Measurements from ENCODE around the gene CRB1. TPM values are rescaled to one million over a fixed set of nuclear protein-coding genes. Genes with fewer than 3 reads are reported as not detected.
"Not testable (repeated sequence)": the region's sequence is repeated elsewhere in the genome, so short reads cannot be mapped to it uniquely, and the experiment has no call there.

CRB1 gene
- total and polyA plus RNA-seq, 2 of the 8 experiments (the other 6 are each of a cell fraction or from before 2014, with no cell fraction given) = 0.03 TPM; not detected in 1

DNA sequence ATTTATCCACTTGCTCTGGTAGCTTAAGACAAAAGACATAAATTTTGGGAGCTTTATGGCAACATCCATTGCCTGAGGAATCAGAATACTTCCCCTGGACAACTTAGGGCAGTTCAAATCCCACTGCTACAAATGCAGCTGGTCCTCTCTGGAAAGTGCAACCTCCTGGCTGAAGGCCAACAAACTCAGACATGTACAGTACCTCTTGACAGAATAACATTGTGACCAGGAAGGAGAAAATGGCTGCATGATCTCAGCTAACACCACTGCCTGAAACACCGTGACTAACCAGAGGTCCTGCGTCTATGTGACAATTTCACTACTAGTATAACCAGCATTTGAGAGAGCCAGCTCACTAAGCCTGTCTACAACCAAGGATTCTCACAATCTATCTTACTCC is 218.9 kb downstream of the CRB1 start (continued):
- TF ChIP-seq, protein P1, sequence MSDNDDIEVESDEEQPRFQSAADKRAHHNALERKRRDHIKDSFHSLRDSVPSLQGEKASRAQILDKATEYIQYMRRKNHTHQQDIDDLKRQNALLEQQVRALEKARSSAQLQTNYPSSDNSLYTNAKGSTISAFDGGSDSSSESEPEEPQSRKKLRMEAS (IDR thresholded peaks at IDR 0.05) = no peak
- TF ChIP-seq SRF (IDR thresholded peaks at IDR 0.05; ENCODE audit: low read depth, low read length) = no peak

DNA sequence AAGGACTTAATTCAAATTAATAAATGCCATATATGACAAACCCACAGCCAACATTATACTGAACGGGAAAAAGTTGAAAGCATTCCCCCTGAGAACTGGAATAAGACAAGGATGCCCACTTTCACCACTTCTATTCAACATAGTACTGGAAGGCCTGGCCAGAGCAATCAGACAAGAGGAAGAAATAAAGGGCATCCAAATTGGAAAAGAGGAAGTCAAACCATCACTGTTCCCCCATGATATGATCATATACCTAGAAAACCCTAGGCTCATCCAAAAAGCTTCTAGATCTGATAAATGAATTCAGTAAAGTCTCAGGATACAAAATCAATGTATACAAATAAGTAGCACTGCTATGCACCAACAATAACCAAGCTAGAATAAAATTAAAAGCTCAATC is 223.5 kb downstream of the CRB1 start:
- H2BK20ac ChIP-seq (ENCODE audit: low read length); H3K4me1 ChIP-seq (replicated peaks in 1 of 4; ENCODE audit: control insufficient read depth in 3 of 4, insufficient read depth in 4 of 4, low read length in 3 of 4); H3K9me3 ChIP-seq (ENCODE audit: insufficient read depth in 2 of 2, low read depth in 1 of 2, low read length in 1 of 2); H4K20me1 ChIP-seq (replicated peaks in 1 of 2; ENCODE audit: control insufficient read depth in 1 of 2, insufficient read depth in 2 of 2, low read length in 2 of 2); POLR2A ChIA-PET (ENCODE audit: partially characterized antibody); H2AFZ ChIP-seq (ENCODE audit: low read length); H3K4me3 ChIP-seq (ENCODE audit: extremely low read depth in 1 of 4, insufficient read depth in 2 of 4, low read depth in 3 of 4, low read length in 4 of 4); H3K27ac ChIP-seq (ENCODE audit: low read depth, low read length); H3K56ac ChIP-seq (replicated peaks; ENCODE audit: insufficient read length, low read depth, low read length); H3K18ac ChIP-seq (ENCODE audit: extremely low read depth, low read length); H2BK120ac ChIP-seq (replicated peaks; ENCODE audit: low read depth, low read length); H3K79me1 ChIP-seq (ENCODE audit: low read depth, low read length); H3K4ac ChIP-seq (replicated peaks; ENCODE audit: insufficient read length, low read depth, low read length); H3K23ac ChIP-seq (ENCODE audit: insufficient read length); H3K27me3 ChIP-seq (replicated peaks in 1 of 4; ENCODE audit: control insufficient read depth in 3 of 4, extremely low read depth in 1 of 4, insufficient read depth in 3 of 4, low read length in 3 of 4); FAIRE-seq; H2BK15ac ChIP-seq (ENCODE audit: low read length); H2AK5ac ChIP-seq (ENCODE audit: low read depth, low read length); H2BK12ac ChIP-seq (ENCODE audit: low read depth, low read length); H4K5ac ChIP-seq (ENCODE audit: insufficient read length, low read depth, low read length); H3K79me2 ChIP-seq (ENCODE audit: control insufficient read depth in 1 of 2, insufficient read depth in 2 of 2, low read length in 2 of 2); H4K8ac ChIP-seq (ENCODE audit: extremely low read depth, insufficient read depth, low read length); H2BK5ac ChIP-seq (ENCODE audit: low read depth, low read length); H4K91ac ChIP-seq (replicated peaks; ENCODE audit: insufficient read length, low read length); H3K23me2 ChIP-seq (ENCODE audit: low read depth, low read length); H3K14ac ChIP-seq (ENCODE audit: insufficient read length); H3K36me3 ChIP-seq (ENCODE audit: control insufficient read depth in 2 of 4, insufficient read depth in 4 of 4, low read length in 3 of 4); H3K4me2 ChIP-seq (ENCODE audit: insufficient read depth in 1 of 2, low read depth in 2 of 2, low read length in 2 of 2); DNase-seq (ENCODE audit: low read depth in 1 of 2, low spot score in 2 of 2); H3K9ac ChIP-seq (replicated peaks in 1 of 4; ENCODE audit: extremely low read depth in 1 of 4, low read depth in 3 of 4, low read length in 3 of 4): not testable (repeated sequence)
- 94% methylated on average over 1 of the region's 1 CpG; no CpG with 5 or more reads in 1 of the 2 experiments for WGBS, 2 experiments (ENCODE audit: extremely low coverage in 1 of 2, insufficient coverage in 1 of 2, insufficient read length in 1 of 2, insufficient replicate concordance in 2 of 2, low coverage in 1 of 2, low lambda C conversion rate in 2 of 2, missing lambda C conversion rate in 1 of 2)
- CTCF ChIA-PET (ENCODE audit: partially characterized antibody) = interaction anchor here (1.2 kb wide), 1 partner anchor 28 kb away, joined by 3 read pairs; no protein-coding TSS in a partner anchor
